Esophagus (tissue), 2 donors: ENCODE results near the gene CEACAM8. TPM values are rescaled to one million over a fixed set of nuclear protein-coding genes. Genes with fewer than 3 reads are reported as not detected.
"Not testable (repeated sequence)": the region's sequence is repeated elsewhere in the genome, so short reads cannot be mapped to it uniquely, and the experiment has no call there.

ENCODE experiments used
- H3K27ac ChIP-seq, 2 donors: one replicate each; pipeline ENCODE4 v1.5.1; 2013; ENCODE audit warnings: low read depth in 2 of 2, mild to moderate bottlenecking in 2 of 2, inconsistent platforms in 1 of 2, low read length in 1 of 2, moderate library complexity in 1 of 2
- H3K27me3 ChIP-seq, 2 donors: one replicate each; pipeline ENCODE4 v1.6.1; 2013; ENCODE audit warnings: low read length in 2 of 2, control low read depth in 1 of 2, mild to moderate bottlenecking in 1 of 2; ENCODE audit not compliant: insufficient read depth in 2 of 2, control insufficient read depth in 1 of 2
- H3K36me3 ChIP-seq, 2 donors: one replicate each; pipeline ENCODE4 v1.6.1; 2013; ENCODE audit warnings: low read length in 1 of 2; ENCODE audit not compliant: control insufficient read depth in 2 of 2, insufficient read depth in 2 of 2
- H3K4me1 ChIP-seq, 2 donors: one replicate each; pipeline ENCODE4 v1.6.1; 2013; ENCODE audit warnings: low read length in 1 of 2; ENCODE audit not compliant: control insufficient read depth in 2 of 2, insufficient read depth in 2 of 2
- H3K4me3 ChIP-seq, 2 donors: one replicate each; pipeline ENCODE4 v1.5.1; 2013; ENCODE audit warnings: low read length in 2 of 2, mild to moderate bottlenecking in 2 of 2, low read depth in 1 of 2, moderate library complexity in 1 of 2
- H3K9me3 ChIP-seq, 2 donors: one replicate each; pipeline ENCODE4 v1.6.1; 2013; ENCODE audit warnings: mild to moderate bottlenecking in 2 of 2, low read depth in 1 of 2, low read length in 1 of 2, moderate library complexity in 1 of 2; ENCODE audit not compliant: control insufficient read depth in 2 of 2, insufficient read depth in 1 of 2
- WGBS, 2 donors: extraction: QIAGEN DNeasy Blood & Tissue Kit; methylation state at CpG; one replicate each; pipeline ENCODE4 v1.1.7; 2013; 5-methylcytosine and 5-hydroxymethylcytosine counted together
- polyA plus RNA-seq, 2 donors: library from polyadenylated mRNA; stranded (reverse); fragments of 200-250 nt; gene quantifications; one replicate each; pipeline ENCODE4 v1.2.3, GENCODE V29; 2013
- donor health status: healthy with polysubstance abuse.
- donor health status: Bipolar disorder and iron deficiency.

Gene CEACAM8
- polyA plus RNA-seq = not detected

GRCh38 chr19:42594617-42595489, at the start of gene CEACAM8:
TSS of gene CEACAM8 (minus strand) at chr19:42594924. CDS start at chr19:42594828, 96 bp downstream.
- Histone ChIP-seq H3K27ac (no peak within 1 kb of the TSS), H3K4me3 (no peak within 1 kb of the TSS), H3K36me3 (no peaks in the 10 kb centered on the region), H3K9me3 (no peaks in the 10 kb centered on the region), H3K4me1 (no peaks in the 10 kb centered on the region), H3K27me3 (no peaks in the 10 kb centered on the region)
- 69% methylated on average over 10 of the region's 10 CpGs for WGBS, 2 donors

DNA sequence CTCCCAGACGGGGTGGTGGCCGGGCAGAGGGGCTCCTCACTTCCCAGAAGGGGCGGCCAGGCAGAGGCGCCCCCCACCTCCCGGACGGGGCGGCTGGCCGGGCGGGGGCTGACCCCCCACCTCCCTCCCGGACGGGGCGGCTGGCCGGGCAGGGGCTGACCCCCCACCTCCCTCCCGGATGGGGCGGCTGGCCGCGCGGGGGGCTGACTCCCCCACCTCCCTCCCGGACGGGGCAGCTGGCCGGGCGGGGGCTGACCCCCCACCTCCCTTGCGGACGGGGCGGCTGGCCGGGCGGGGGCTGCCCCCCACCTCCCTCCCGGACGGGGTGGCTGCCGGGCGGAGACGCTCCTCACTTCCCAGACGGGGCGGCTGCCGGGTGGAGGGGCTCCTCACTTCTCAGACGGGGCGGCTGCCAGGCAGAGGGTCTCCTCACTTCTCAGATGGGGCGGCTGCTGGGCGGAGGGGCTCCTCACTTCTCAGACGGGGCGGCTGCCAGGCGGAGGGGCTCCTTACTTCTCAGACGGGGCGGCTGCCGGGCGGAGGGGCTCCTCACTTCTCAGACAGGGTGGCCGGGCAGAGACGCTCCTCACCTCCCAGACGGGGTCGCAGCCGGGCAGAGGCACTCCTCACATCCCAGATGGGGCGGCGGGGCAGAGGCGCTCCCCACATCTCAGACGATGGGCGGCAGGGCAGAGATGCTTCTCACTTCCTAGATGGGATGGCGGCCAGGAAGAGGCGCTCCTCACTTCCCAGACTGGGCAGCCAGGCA, 44.8 kb upstream of the CEACAM8 start:
- not testable (repeated sequence) for H3K36me3 ChIP-seq, H3K4me3 ChIP-seq, H3K27ac ChIP-seq, H3K27me3 ChIP-seq, H3K4me1 ChIP-seq, H3K9me3 ChIP-seq
- 95 to 98% methylated on average over 30 to 56 of the region's 58 CpGs for WGBS, 2 donors

GRCh38 chr19:42635233-42635539, 40.5 kb upstream of the CEACAM8 start:
- Histone ChIP-seq H3K27me3 (no peaks in the 10 kb centered on the region), H3K9me3 (no peaks in the 10 kb centered on the region), H3K4me1 (no peaks in the 10 kb centered on the region), H3K36me3 (no peaks in the 10 kb centered on the region), H3K27ac (no peak overlapping the region), H3K4me3 (no peak overlapping the region)
- 85 to 100% methylated on average over 1 of the region's 1 CpG for WGBS, 2 donors

- Histone ChIP-seq H3K4me3 (no peak overlapping the region), H3K27me3 (no peaks in the 10 kb centered on the region), H3K4me1 (no peaks in the 10 kb centered on the region), H3K36me3 (no peaks in the 10 kb centered on the region), H3K27ac (no peak overlapping the region), H3K9me3 (no peaks in the 10 kb centered on the region)
- 71 to 75% methylated on average over 5 of the region's 5 CpGs for WGBS, 2 donors
These were observed 39.9 kb upstream of the CEACAM8 start for GRCh38 chr19:42634409-42635232.

- Histone ChIP-seq H3K4me1 (no peaks in the 10 kb centered on the region), H3K9me3 (no peaks in the 10 kb centered on the region), H3K4me3 (no peak overlapping the region), H3K27ac (no peak overlapping the region), H3K27me3 (no peaks in the 10 kb centered on the region), H3K36me3 (no peaks in the 10 kb centered on the region)
These were observed 34.5 kb upstream of the CEACAM8 start for GRCh38 chr19:42629191-42629590.

- no peaks in the 10 kb centered on the region for H3K36me3 ChIP-seq
- no peak overlapping the region for H3K27ac ChIP-seq
- H3K4me3 ChIP-seq = no peak overlapping the region
- no peaks in the 10 kb centered on the region for H3K4me1 ChIP-seq
- H3K27me3 ChIP-seq = no peaks in the 10 kb centered on the region
- H3K9me3 ChIP-seq = no peaks in the 10 kb centered on the region
- WGBS, 2 donors = 50 to 52% methylated on average over 2 of the region's 2 CpGs
These were observed 33.9 kb upstream of the CEACAM8 start for GRCh38 chr19:42628411-42629140.

DNA sequence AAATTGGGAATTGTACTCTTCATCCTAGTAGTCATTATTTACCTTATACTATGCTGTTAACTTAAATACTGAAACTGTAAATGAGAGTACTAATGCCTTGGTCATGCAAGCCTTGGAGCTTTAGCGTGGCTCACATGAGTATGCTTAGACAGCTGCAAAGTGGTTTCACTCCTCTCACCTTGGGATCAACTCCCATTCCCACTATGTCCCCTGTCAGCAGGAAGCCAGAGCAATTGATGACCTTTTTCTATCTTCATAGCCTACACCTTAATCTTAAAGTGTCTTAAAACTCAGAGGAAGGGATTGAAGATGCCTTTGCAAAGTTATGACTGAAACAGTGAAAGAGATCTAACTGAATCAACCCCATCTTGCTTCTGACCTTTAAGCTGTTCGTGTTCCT, 33.2 kb upstream of the CEACAM8 start:
- Histone ChIP-seq H3K9me3 (no peaks in the 10 kb centered on the region), H3K27me3 (no peaks in the 10 kb centered on the region), H3K36me3 (no peaks in the 10 kb centered on the region), H3K4me3 (no peak overlapping the region), H3K27ac (no peak overlapping the region), H3K4me1 (no peaks in the 10 kb centered on the region)
- 56 to 57% methylated on average over 2 of the region's 2 CpGs for WGBS, 2 donors

GRCh38 chr19:42626181-42626580, 31.5 kb upstream of the CEACAM8 start:
- no peak overlapping the region for H3K27ac ChIP-seq
- no peaks in the 10 kb centered on the region for H3K4me1 ChIP-seq
- H3K27me3 ChIP-seq = no peaks in the 10 kb centered on the region
- no peaks in the 10 kb centered on the region for H3K9me3 ChIP-seq
- no peak overlapping the region for H3K4me3 ChIP-seq
- WGBS, 2 donors = 84 to 93% methylated on average over 2 of the region's 2 CpGs
- no peaks in the 10 kb centered on the region for H3K36me3 ChIP-seq

- Histone ChIP-seq H3K27me3 (peaks cover 0 to 3% of the 10 kb centered on the region in 2 donors), H3K4me1 (no peaks in the 10 kb centered on the region), H3K27ac (no peak overlapping the region), H3K36me3 (no peaks in the 10 kb centered on the region), H3K4me3 (no peak overlapping the region), H3K9me3 (no peaks in the 10 kb centered on the region)
- 79 to 86% methylated on average over 1 of the region's 1 CpG for WGBS, 2 donors
These were observed 24.5 kb upstream of the CEACAM8 start for GRCh38 chr19:42619271-42619670.
